Esophagus squamous epithelium (tissue), 4 donors: ENCODE data around the gene UMOD.

ENCODE experiments used
- POLR2A ChIP-seq, 4 donors: fragments of 450-650 bp; IDR thresholded peaks; one replicate each; pipeline ENCODE4 v1.6.1; 2017; ENCODE audit warnings: antibody characterized with exemption in 4 of 4, mild to moderate bottlenecking in 4 of 4, moderate library complexity in 3 of 4
- TF ChIP-seq, protein P1 (sequence below), 6 experiments: fragments of 450-650 bp in 4 of 6; fragments of 200-600 bp in 2 of 6; sonication (generic) in 2 of 6; IDR thresholded peaks; one replicate each; pipeline ENCODE4 v1.5.1; 2016 to 2019; ENCODE audit warnings: antibody characterized with exemption in 6 of 6, mild to moderate bottlenecking in 4 of 6, moderate library complexity in 4 of 6

DNA sequence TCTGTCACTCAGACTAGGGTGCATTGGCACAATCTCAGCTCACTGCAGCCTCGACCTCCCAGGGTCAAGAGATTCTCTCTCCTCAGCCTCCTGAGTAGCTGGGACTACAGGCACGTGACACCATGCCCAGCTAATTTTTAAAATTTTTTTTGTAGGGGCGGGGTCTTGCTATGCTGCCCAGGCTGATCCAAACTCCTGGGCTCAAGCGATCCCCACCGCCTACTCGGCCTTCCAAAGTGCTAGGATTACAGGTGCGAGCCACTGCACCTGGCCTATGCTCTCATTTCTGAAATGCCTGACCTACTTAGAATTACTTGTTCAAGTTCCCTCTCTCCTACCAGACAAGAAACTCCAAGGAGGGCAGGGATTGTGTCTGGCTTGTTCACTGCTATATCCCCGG lies 20.1 kb downstream of the UMOD start:
- TF ChIP-seq, protein P1, sequence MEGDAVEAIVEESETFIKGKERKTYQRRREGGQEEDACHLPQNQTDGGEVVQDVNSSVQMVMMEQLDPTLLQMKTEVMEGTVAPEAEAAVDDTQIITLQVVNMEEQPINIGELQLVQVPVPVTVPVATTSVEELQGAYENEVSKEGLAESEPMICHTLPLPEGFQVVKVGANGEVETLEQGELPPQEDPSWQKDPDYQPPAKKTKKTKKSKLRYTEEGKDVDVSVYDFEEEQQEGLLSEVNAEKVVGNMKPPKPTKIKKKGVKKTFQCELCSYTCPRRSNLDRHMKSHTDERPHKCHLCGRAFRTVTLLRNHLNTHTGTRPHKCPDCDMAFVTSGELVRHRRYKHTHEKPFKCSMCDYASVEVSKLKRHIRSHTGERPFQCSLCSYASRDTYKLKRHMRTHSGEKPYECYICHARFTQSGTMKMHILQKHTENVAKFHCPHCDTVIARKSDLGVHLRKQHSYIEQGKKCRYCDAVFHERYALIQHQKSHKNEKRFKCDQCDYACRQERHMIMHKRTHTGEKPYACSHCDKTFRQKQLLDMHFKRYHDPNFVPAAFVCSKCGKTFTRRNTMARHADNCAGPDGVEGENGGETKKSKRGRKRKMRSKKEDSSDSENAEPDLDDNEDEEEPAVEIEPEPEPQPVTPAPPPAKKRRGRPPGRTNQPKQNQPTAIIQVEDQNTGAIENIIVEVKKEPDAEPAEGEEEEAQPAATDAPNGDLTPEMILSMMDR (IDR thresholded peaks at IDR 0.05) = no peak
- no peak for TF ChIP-seq POLR2A (IDR thresholded peaks at IDR 0.05)
